Mucosa of descending colon (tissue), 3 donors: Measurements from ENCODE around the gene KDM2A. TPM values are rescaled to one million over a fixed set of nuclear protein-coding genes. Genes with fewer than 3 reads are reported as not detected.

Experiments
- ATAC-seq: fragments of 200-7000 bp; cut with Tn5 transposase; one replicate; pipeline ENCODE4 v1.9.1; 2020; ENCODE audit warnings: mild to moderate bottlenecking, moderate library complexity
- DNase-seq, 3 donors: peaks; one replicate each; pipeline ENCODE4 v3.0.0-alpha.2; 2020
- H3K36me3 ChIP-seq: fragments of 200-600 bp; one replicate; pipeline ENCODE4 v1.8.0; 2021; ENCODE audit warnings: low read depth, mild to moderate bottlenecking
- H3K4me1 ChIP-seq: fragments of 200-600 bp; one replicate; pipeline ENCODE4 v1.8.0; 2021; ENCODE audit warnings: low read depth, mild to moderate bottlenecking
- H3K4me3 ChIP-seq: fragments of 200-600 bp; one replicate; pipeline ENCODE4 v1.8.0; 2021; ENCODE audit warnings: mild to moderate bottlenecking
- H3K9me3 ChIP-seq: fragments of 200-600 bp; one replicate; pipeline ENCODE4 v1.8.0; 2021; ENCODE audit warnings: mild to moderate bottlenecking
- intact Hi-C, 2 donors: fragments of 100-400 bp; cut with DNase I in 1 of 2; cut with micrococcal nuclease in 1 of 2; formaldehyde crosslinking; loops; one replicate each; pipeline versions ENCODE4 v1.11.0 to v1.11.1; 2022; cut with DNase I, micrococcal nuclease
- total RNA-seq, 3 donors: library from RNA; stranded (reverse); fragmentation: NEBNext Ultra II Directional in 2 of 3; extraction: Animal tissue kit (Norgen Biotek cat#: 25700) in 2 of 3; gene quantifications; one replicate each; pipeline versions ENCODE4 v1.2.1 to v1.2.4, GENCODE V29; 2021 to 2023
- TF ChIP-seq, protein P1 (sequence below): fragments of 200-600 bp; IDR thresholded peaks from one replicate; pipeline ENCODE4 v1.8.0; 2022; ENCODE audit warnings: antibody characterized with exemption, mild to moderate bottlenecking
- donor health status: DM: no; HTN: no; CAD: no; lungs with moderate emphysema.
- donor health status: DM: no; HTN: no; CAD: no.
- donor health status: DM: no; HTN: yes; CAD: no.

The KDM2A gene
- total RNA-seq, 3 donors from 2014 or later: 67.2 to 84.6 (median 77.1) TPM

DNA sequence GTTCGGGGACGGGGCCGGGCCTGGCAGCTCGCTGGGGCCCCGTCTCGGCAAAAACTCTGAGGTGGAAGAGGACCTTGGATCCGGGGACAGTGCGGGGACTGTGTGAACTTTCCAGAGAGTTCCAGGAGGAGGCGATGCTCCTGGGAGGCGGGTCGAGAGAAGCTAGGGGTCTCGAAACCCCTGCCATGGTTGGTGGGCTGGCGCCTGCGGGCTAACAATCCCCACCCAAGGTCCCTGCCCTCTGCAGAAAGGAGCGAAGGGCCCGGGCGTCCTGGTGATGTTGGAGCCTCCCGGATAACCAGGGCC, 142.5 kb downstream of the KDM2A start:
- DNase-seq (no peak), ATAC-seq (no peak)
- TF ChIP-seq, protein P1, sequence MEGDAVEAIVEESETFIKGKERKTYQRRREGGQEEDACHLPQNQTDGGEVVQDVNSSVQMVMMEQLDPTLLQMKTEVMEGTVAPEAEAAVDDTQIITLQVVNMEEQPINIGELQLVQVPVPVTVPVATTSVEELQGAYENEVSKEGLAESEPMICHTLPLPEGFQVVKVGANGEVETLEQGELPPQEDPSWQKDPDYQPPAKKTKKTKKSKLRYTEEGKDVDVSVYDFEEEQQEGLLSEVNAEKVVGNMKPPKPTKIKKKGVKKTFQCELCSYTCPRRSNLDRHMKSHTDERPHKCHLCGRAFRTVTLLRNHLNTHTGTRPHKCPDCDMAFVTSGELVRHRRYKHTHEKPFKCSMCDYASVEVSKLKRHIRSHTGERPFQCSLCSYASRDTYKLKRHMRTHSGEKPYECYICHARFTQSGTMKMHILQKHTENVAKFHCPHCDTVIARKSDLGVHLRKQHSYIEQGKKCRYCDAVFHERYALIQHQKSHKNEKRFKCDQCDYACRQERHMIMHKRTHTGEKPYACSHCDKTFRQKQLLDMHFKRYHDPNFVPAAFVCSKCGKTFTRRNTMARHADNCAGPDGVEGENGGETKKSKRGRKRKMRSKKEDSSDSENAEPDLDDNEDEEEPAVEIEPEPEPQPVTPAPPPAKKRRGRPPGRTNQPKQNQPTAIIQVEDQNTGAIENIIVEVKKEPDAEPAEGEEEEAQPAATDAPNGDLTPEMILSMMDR: no peak
- no peaks in the 10 kb centered on the region for H3K9me3 ChIP-seq
- peaks cover 27% of the 10 kb centered on the region for H3K4me1 ChIP-seq
- no peak overlapping the region for H3K4me3 ChIP-seq
- H3K36me3 ChIP-seq: no peaks in the 10 kb centered on the region
- intact Hi-C loops: loop anchor here in 1 of 2 donors (5.0 kb wide), 1 partner anchor 66 kb away; no protein-coding TSS in a partner anchor

DNA sequence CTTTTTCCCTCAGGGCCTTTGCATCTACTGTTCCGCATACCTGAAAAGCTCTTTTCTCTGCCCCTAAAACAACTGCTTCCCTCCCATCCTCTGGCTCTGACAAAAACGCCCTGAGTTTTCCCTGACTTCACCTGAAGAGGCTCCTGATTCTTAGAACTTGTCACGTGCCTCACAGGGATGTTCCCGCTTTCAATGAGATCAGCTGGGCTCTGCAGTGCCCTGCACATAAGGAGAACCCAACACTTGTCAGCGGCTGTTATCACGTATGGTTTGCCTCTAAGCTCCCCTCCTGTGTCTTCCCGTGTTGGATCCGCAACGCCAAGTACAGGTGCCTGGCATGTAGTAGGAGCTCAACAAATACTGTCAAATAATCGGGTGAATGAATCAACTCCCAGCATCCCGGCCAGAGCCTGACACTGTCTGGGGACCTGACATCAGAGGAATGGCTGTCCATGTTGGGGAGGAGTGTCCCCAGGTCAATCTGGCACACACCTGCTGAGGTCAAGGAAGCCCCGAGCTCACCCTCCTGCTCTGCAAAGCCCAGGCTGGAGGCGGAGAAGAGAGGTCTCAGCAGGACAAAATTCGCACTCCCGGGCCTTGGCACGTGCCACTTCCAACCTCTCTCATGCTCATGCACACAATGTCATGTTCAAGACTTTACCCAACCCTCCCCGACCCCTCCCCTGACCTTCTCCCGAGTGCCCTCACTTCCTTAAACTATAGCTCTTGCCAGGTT, 143.1 kb downstream of the KDM2A start:
- H3K36me3 ChIP-seq: no peaks in the 10 kb centered on the region
- intact Hi-C loops: loop anchor here in 1 of 2 donors (5.0 kb wide), 1 partner anchor 65 kb away; no protein-coding TSS in a partner anchor
- ATAC-seq (no peak), DNase-seq (peak in 2 of 3 donors; percentile 44 to 53)
- peaks cover 27% of the 10 kb centered on the region for H3K4me1 ChIP-seq
- no peaks in the 10 kb centered on the region for H3K9me3 ChIP-seq
- H3K4me3 ChIP-seq: no peak overlapping the region
- TF ChIP-seq, protein P1: no peak

DNA sequence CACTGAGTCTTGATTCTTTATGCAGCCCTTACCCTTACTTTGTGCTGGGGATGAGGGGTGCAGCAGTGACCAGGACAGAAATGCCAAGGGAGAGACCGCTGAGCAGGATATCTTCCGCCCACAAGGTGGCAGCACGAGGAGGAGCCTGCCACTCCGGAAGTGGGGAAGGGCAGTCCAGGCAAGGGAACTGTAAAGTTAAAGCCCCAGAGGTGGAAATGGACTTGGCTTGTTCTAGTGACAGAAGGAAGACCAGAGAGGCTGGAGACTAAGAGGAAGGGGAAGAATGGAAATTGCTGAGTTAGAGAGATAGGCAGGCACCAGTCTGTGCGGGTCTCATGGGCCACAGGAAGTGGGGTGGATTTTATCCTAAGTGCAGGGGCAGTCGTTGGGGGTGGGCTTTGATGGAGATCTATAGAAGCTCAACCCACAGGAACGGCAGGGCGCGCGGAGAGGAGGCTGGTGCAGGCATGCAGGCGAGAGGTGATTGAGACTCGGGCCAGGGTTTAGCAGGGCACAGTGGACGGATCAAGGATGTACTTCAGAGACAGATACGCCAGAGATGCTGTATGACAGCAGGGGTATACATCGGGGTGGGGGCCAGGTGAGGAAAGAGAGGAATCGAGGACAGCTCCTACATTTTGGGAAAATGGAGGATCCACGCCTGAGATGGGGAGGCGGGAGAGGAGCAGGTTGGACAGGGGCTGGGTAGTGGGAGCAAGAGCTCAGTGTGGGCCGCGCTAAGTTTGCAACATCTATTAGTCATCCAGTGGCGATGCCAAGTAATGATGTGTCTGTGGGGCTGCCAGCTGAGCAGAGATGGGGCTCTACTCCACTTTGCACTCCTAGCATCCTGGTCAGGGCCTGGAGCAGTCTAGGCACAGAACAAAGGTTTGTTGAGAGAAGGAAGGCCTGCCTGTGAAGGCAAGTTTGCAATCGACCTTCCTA, 143.9 kb downstream of the KDM2A start:
- ATAC-seq: peak; percentile 63
- TF ChIP-seq, protein P1: peak; percentile 71
- intact Hi-C loops: loop anchor here in 1 of 2 donors (5.0 kb wide), 1 partner anchor 64 kb away; no protein-coding TSS in a partner anchor

DNA sequence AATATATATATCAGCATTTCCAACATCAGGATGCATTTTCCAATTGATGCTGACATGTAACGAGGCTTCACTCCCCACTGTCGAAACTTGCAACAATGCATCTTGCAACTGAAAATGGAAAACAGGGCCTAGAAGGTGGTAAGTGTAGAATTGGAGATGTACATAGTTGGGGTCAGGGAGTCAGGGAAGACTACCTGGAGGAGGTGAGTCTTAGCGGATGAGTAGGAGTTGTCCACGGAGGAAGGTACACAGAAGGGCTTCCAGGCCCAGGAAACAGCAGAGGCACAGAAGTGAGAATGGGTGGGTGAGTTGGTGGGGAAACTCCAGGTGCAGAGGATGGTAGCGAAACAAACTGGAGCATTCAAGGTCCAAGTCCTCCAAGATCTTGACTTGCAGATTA, 145.2 kb downstream of the KDM2A start:
- DNase-seq: no peak
- intact Hi-C loops: loop anchor here in 1 of 2 donors (5.0 kb wide), 1 partner anchor 63 kb away; no protein-coding TSS in a partner anchor
- TF ChIP-seq, protein P1: no peak
- H3K4me3 ChIP-seq: no peak overlapping the region
- H3K36me3 ChIP-seq: no peaks in the 10 kb centered on the region
- peaks cover 47% of the 10 kb centered on the region for H3K4me1 ChIP-seq
- no peak for ATAC-seq
- H3K9me3 ChIP-seq: no peaks in the 10 kb centered on the region

More for the DNA sequence above, 143.9 kb downstream of the KDM2A start:
- H3K9me3 ChIP-seq: no peaks in the 10 kb centered on the region
- H3K4me3 ChIP-seq: no peak overlapping the region
- peak; percentile 83 to 90 (median 90) for DNase-seq
- H3K36me3 ChIP-seq: no peaks in the 10 kb centered on the region
- peaks cover 34% of the 10 kb centered on the region for H3K4me1 ChIP-seq

DNA sequence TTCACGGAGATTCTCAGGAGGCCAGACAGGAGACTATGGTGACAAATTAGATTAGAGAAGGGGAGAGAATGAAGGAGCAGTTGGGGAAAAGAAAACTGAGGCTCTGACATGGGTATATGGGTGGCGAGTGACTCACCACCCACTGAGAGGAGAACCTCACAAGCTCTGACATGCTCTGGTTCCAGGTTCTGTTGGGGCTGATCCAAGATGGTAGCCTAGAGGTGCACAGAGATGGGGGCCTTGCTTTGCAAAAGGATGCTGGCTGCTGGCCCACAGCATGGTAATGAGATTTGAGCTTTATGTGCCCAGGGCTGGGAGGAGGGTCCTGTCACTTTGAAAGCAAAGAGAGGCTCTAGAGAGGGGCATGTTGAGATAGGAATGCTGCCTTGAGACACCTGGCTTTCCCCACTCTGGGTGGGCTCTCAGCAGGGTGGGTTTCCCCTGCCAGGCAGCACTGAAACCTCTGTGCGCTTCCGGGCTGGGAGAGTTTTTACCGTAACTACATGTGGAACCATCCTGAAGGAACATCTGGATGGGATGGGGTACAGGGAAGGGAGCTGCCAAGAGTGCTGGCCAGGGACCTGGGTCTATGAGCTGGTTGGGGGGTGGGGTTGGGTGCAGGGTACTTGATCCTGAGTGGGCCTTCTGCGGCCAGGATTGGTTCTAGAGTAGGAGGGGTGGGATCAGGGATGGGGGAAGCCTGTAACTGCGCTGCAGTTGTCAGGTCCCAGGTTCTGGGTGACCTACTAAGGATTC, 146.0 kb downstream of the KDM2A start:
- Histone ChIP-seq H3K4me3 (no peak overlapping the region), H3K4me1 (peaks cover 55% of the 10 kb centered on the region), H3K36me3 (no peaks in the 10 kb centered on the region), H3K9me3 (no peaks in the 10 kb centered on the region)
- intact Hi-C loops: loop anchor here in 1 of 2 donors (5.0 kb wide), 2 partner anchors 52 to 62 kb away; no protein-coding TSS in a partner anchor
- TF ChIP-seq, protein P1: no peak
- ATAC-seq: no peak
- peak in 1 of 3 donors; percentile 56 for DNase-seq
